HepG2 (cell line): ENCODE measurements around the gene ARL6IP4. TPM values are rescaled to one million over a fixed set of nuclear protein-coding genes. Genes with fewer than 3 reads are reported as not detected.

Experiments used
- ATAC-seq: fragments of 200-7000 bp; cut with Tn5 transposase; 3 replicates; pipeline ENCODE4 v1.9.1; 2020; ENCODE audit warnings: mild to moderate bottlenecking, moderate library complexity
- BruUV-seq: library from RNA; stranded (reverse); fragments of 400-500 nt; replicated peaks from 2 replicates; lab custom pipeline; 2021; lab: Mats Ljungman, UMichigan
- CTCF ChIA-PET: fragments of 300-600 bp; formaldehyde crosslinking; extraction: SDS; loops from one replicate; lab custom pipeline; 2021; ENCODE audit warnings: low total read pairs, inconsistent platforms, low intra/inter-chr PET ratio; lab: Yijun Ruan, JAX
- POLR2A ChIA-PET: fragments of 350-600 bp; sonication (Branson Sonifier 250); formaldehyde crosslinking; loops from one replicate; lab custom pipeline; 2020; ENCODE audit warnings: antibody characterized with exemption, inconsistent platforms; lab: Yijun Ruan, JAX
- DNase-seq: peaks from one replicate; pipeline ENCODE4 v3.0.0-alpha.2; 2015; ENCODE audit warnings: low spot score
- FAIRE-seq: peaks from 3 replicates; lab custom pipeline; 2011; peaks lifted over from hg19 to GRCh38; lab: Jason Lieb, UNC
- H2AFZ ChIP-seq: one replicate; pipeline ENCODE4 v1.6.1; 2011; ENCODE audit warnings: low read length, inconsistent platforms
- H3K27ac ChIP-seq: fragments of 300-600 bp; 3 replicates; pipeline ENCODE4 v1.8.0; 2011; ENCODE audit warnings: mixed run types, mild to moderate bottlenecking, mixed read lengths, low read length, inconsistent platforms; ENCODE audit not compliant: insufficient read depth; ENCODE audit errors: extremely low read length
- H3K27me3 ChIP-seq, 2 experiments: fragments of 200-600 bp in 1 of 2; 2 replicates in 1 of 2; 3 replicates in 1 of 2; pipeline versions ENCODE4 v1.6.0 to v1.8.0; 2011; ENCODE audit warnings: low read length in 2 of 2, mild to moderate bottlenecking in 2 of 2, moderate library complexity in 2 of 2, inconsistent platforms in 1 of 2; ENCODE audit not compliant: insufficient read depth in 2 of 2, control insufficient read depth in 1 of 2
- H3K36me3 ChIP-seq, 2 experiments: fragments of 200-600 bp in 1 of 2; replicated peaks in 1 of 2; 2 replicates in 1 of 2; 3 replicates in 1 of 2; pipeline versions ENCODE4 v1.5.1 to v1.8.0; 2011; ENCODE audit warnings: low read length in 2 of 2, inconsistent platforms in 1 of 2; ENCODE audit not compliant: insufficient read depth in 2 of 2, control insufficient read depth in 1 of 2
- H3K4me1 ChIP-seq: 2 replicates; pipeline ENCODE4 v1.5.1; 2012; ENCODE audit warnings: low read length, inconsistent platforms; ENCODE audit not compliant: insufficient read depth
- H3K4me2 ChIP-seq: 2 replicates; pipeline ENCODE4 v1.6.0; 2011; ENCODE audit warnings: low read depth, low read length, inconsistent platforms
- H3K4me3 ChIP-seq, 3 experiments: fragments of 200-600 bp in 1 of 3; sonication (generic), shearing (Covaris generic) in 1 of 3; replicated peaks in 1 of 3; 2 replicates each; pipeline ENCODE4 v1.5.1; 2011 to 2016; ENCODE audit warnings: low read length in 3 of 3, inconsistent platforms in 2 of 3, low read depth in 2 of 3, mild to moderate bottlenecking in 2 of 3, control low read depth in 1 of 3, mixed read lengths in 1 of 3; ENCODE audit not compliant: insufficient read depth in 1 of 3
- H3K79me2 ChIP-seq: one replicate; pipeline ENCODE4 v1.6.1; 2011; ENCODE audit warnings: low read length, inconsistent platforms; ENCODE audit not compliant: insufficient read depth
- H3K9ac ChIP-seq: 2 replicates; pipeline ENCODE4 v1.6.0; 2011; ENCODE audit warnings: mild to moderate bottlenecking, low read depth, low read length, inconsistent platforms; ENCODE audit not compliant: insufficient read depth
- H3K9me3 ChIP-seq: 2 replicates; pipeline ENCODE4 v1.5.1; 2012; ENCODE audit warnings: mild to moderate bottlenecking, low read length
- H4K20me1 ChIP-seq: 2 replicates; pipeline ENCODE4 v1.6.0; 2011; ENCODE audit warnings: inconsistent platforms, mild to moderate bottlenecking, low read length, moderate library complexity; ENCODE audit not compliant: insufficient read depth
- AKAP8 ChIP-seq: sonication (generic); formaldehyde crosslinking; IDR thresholded peaks from 2 replicates; pipeline ENCODE4 v1.5.1; 2020; ENCODE audit warnings: mild to moderate bottlenecking, missing genetic modification reagents
- DDIT3 ChIP-seq: sonication (generic); formaldehyde crosslinking; IDR thresholded peaks from 2 replicates; pipeline ENCODE4 v1.4.0; 2020; ENCODE audit warnings: mild to moderate bottlenecking, missing genetic modification reagents
- GPN1 ChIP-seq: sonication (generic); formaldehyde crosslinking; IDR thresholded peaks from 2 replicates; pipeline ENCODE4 v1.5.1; 2020; ENCODE audit warnings: missing genetic modification reagents, borderline replicate concordance
- HNF4G ChIP-seq, 2 experiments: sonication (generic) in 1 of 2; formaldehyde crosslinking in 1 of 2; IDR thresholded peaks; 2 replicates each; pipeline versions ENCODE4 v1.4.0 to v1.6.1; 2011 to 2020; ENCODE audit warnings: borderline replicate concordance in 2 of 2, low read depth in 2 of 2, mild to moderate bottlenecking in 2 of 2, low read length in 1 of 2, missing genetic modification reagents in 1 of 2, moderate library complexity in 1 of 2
- HOXA5 ChIP-seq: sonication (generic); formaldehyde crosslinking; IDR thresholded peaks from 2 replicates; pipeline ENCODE4 v1.4.0; 2020; ENCODE audit warnings: missing genetic modification reagents
- MTA1 ChIP-seq: sonication (generic); formaldehyde crosslinking; IDR thresholded peaks from 2 replicates; pipeline ENCODE4 v1.4.0; 2020; ENCODE audit warnings: missing genetic modification reagents, mild to moderate bottlenecking, borderline replicate concordance
- NCOA2 ChIP-seq: sonication (generic); formaldehyde crosslinking; IDR thresholded peaks from 2 replicates; pipeline ENCODE4 v1.8.0; 2022; ENCODE audit warnings: inconsistent platforms
- NFIC ChIP-seq: IDR thresholded peaks from 2 replicates; pipeline ENCODE4 v1.6.1; 2012; ENCODE audit warnings: mild to moderate bottlenecking, low read length, inconsistent platforms
- RFX3 ChIP-seq: IDR thresholded peaks from 2 replicates; pipeline ENCODE4 v1.6.1; 2016; ENCODE audit warnings: missing biosample characterization, missing genetic modification reagents
- SOX5 ChIP-seq: IDR thresholded peaks from 2 replicates; pipeline ENCODE4 v1.6.1; 2016; ENCODE audit warnings: borderline replicate concordance
- THAP7 ChIP-seq: sonication (generic); formaldehyde crosslinking; IDR thresholded peaks from 2 replicates; pipeline ENCODE4 v1.8.1; 2023; ENCODE audit warnings: mild to moderate bottlenecking, missing genetic modification reagents
- ZFP1 ChIP-seq: IDR thresholded peaks from 2 replicates; pipeline ENCODE4 v1.6.1; 2016
- ZMYM3 ChIP-seq: sonication (generic); formaldehyde crosslinking; IDR thresholded peaks from 2 replicates; pipeline ENCODE4 v1.5.1; 2020; ENCODE audit warnings: mild to moderate bottlenecking, missing genetic modification reagents
- ZNF3 ChIP-seq: IDR thresholded peaks from 2 replicates; pipeline ENCODE4 v1.7.0; 2017; ENCODE audit warnings: inconsistent platforms
- ZNF430 ChIP-seq: sonication (generic); formaldehyde crosslinking; IDR thresholded peaks from 2 replicates; pipeline ENCODE4 v1.9.0; 2021; ENCODE audit warnings: mild to moderate bottlenecking, missing genetic modification reagents
- ZSCAN29 ChIP-seq: sonication (generic); formaldehyde crosslinking; conservative IDR thresholded peaks from 2 replicates; pipeline ENCODE4 v1.4.0; 2020; ENCODE audit warnings: mild to moderate bottlenecking, missing genetic modification reagents
- WGBS: methylation state at CpG from one replicate; pipeline ENCODE4 v1.1.6; 2017; ENCODE audit warnings: low lambda C conversion rate; 5-methylcytosine and 5-hydroxymethylcytosine counted together
- in situ Hi-C: cut with HindIII; loops from 2 replicates; pipeline ENCODE4 v1.10.0; 2017; ENCODE audit warnings: low pct_unique_long_range_greater_than_20kb; ENCODE audit not compliant: extremely low pct_ligation_motif_present
- intact Hi-C: fragments of 100-400 bp; cut with micrococcal nuclease; formaldehyde crosslinking; loops from one replicate; pipeline ENCODE4 v1.10.0; 2022; ENCODE audit not compliant: unreplicated experiment
- polyA plus RNA-seq, 8 experiments: library from polyadenylated mRNA; depleted of rRNA in 3 of 8; stranded (reverse) in 7 of 8; unstranded in 1 of 8; fragments of >200 nt; fragmentation: Illumina TruSeq in 4 of 8; extraction: Trizol in 4 of 8; gene quantifications; 2 replicates each; pipeline versions ENCODE4 v1.2.1 to v1.2.3, GENCODE V29; 2011 to 2016; ENCODE audit warnings: low read depth in 4 of 8, missing spikeins in 1 of 8, mixed read lengths in 1 of 8; ENCODE audit not compliant: insufficient read depth in 1 of 8
- total RNA-seq, 5 experiments: library from RNA; depleted of rRNA; stranded (reverse); fragments of >200 nt; fragmentation: Illumina TruSeq; extraction: Trizol; gene quantifications; 2 replicates each; pipeline ENCODE4 v1.2.3, GENCODE V29; 2016; ENCODE audit warnings: low read depth in 1 of 5
- TF ChIP-seq, protein P1 (sequence below): sonication (generic); formaldehyde crosslinking; IDR thresholded peaks from 2 replicates; pipeline ENCODE4 v1.8.1; 2022; ENCODE audit warnings: mild to moderate bottlenecking, missing genetic modification reagents

Gene ARL6IP4
- total and polyA plus RNA-seq, 2 of the 13 experiments (the other 11 are each of a cell fraction or from before 2014, with no cell fraction given) = 155 to 220 TPM

GRCh38 chr12:122937622-122938091 is 42.8 kb upstream of the ARL6IP4 start:
- Histone ChIP-seq H3K79me2 (no peaks in the 10 kb centered on the region), H4K20me1 (no peaks in the 10 kb centered on the region), H3K4me1 (peaks cover 13% of the 10 kb centered on the region), H3K4me3 (no peak overlapping the region), H3K4me2 (no peak overlapping the region), H3K36me3 (no peaks in the 10 kb centered on the region; a peak in 1 of 5 replicates), H2AFZ (no peak overlapping the region), H3K9me3 (no peaks in the 10 kb centered on the region), H3K27ac (no peak overlapping the region), H3K27me3 (no peaks in the 10 kb centered on the region; a peak in 1 of 5 replicates), H3K9ac (no peak overlapping the region)
- TF ChIP-seq HNF4G (IDR thresholded peaks at IDR 0.05; ENCODE audit: borderline replicate concordance, low read depth, low read length) (no peak), HNF4G (CRISPR knock-in tag; IDR thresholded peaks at IDR 0.05; ENCODE audit: borderline replicate concordance, low read depth) (no peak), THAP7 (CRISPR knock-in tag) (no peak), SOX5 (no peak), ZNF3 (CRISPR knock-in tag) (no peak), ZFP1 (CRISPR knock-in tag) (no peak), AKAP8 (CRISPR knock-in tag) (no peak), NFIC (no peak), ZMYM3 (0 out of 2 replicates have a peak, but pooled peaks have one; percentile 27), NCOA2 (CRISPR knock-in tag) (no peak)
- CTCF ChIA-PET = no interaction called here
- ATAC-seq (no peak), FAIRE-seq (no peak), DNase-seq (no peak)
- BruUV-seq = no TSS peak
- intact Hi-C loops = no loop called here
- POLR2A ChIA-PET = no interaction called here
- in situ Hi-C loops = no loop called here
- WGBS = 87% methylated on average over 3 of the region's 3 CpGs

DNA sequence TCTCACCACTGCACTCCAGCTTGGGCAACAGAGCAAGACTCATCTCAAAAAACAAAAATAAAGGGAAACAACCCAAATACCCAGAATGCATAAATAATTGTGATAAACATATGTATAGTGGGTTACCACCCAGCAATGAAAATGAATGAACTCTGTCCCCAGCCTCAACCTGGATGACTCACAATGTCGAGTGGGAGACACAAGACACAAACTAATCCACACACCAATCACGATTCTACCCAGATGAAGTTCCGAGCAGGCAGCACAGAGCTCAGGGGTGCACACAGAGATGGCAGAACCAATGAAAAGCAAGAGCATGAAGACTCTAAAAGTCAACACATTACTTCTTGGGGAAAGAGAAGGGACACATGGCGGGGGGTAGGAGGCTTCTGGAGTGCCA is 41.4 kb upstream of the ARL6IP4 start:
- FAIRE-seq (no peak), ATAC-seq (no peak), DNase-seq (no peak)
- Histone ChIP-seq H3K36me3 (no peaks in the 10 kb centered on the region; a peak in 1 of 5 replicates), H3K4me1 (peaks cover 17% of the 10 kb centered on the region), H3K4me3 (no peak overlapping the region), H3K9me3 (no peaks in the 10 kb centered on the region), H3K9ac (no peak overlapping the region), H4K20me1 (no peaks in the 10 kb centered on the region), H2AFZ (no peak overlapping the region), H3K4me2 (no peak overlapping the region), H3K79me2 (no peaks in the 10 kb centered on the region), H3K27me3 (no peaks in the 10 kb centered on the region; a peak in 1 of 5 replicates), H3K27ac (no peak overlapping the region)
- 86% methylated on average over 4 of the region's 4 CpGs for WGBS
- intact Hi-C loops (no loop called here), in situ Hi-C loops (no loop called here)
- POLR2A ChIA-PET = no interaction called here
- CTCF ChIA-PET = no interaction called here
- no TSS peak for BruUV-seq
- TF ChIP-seq ZNF430 (CRISPR knock-in tag) (no peak), DDIT3 (CRISPR knock-in tag) (no peak), ZSCAN29 (no peak), GPN1 (CRISPR knock-in tag) (no peak), RFX3 (CRISPR knock-in tag) (no peak), HOXA5 (CRISPR knock-in tag) (no peak), MTA1 (no peak)
- TF ChIP-seq, protein P1, sequence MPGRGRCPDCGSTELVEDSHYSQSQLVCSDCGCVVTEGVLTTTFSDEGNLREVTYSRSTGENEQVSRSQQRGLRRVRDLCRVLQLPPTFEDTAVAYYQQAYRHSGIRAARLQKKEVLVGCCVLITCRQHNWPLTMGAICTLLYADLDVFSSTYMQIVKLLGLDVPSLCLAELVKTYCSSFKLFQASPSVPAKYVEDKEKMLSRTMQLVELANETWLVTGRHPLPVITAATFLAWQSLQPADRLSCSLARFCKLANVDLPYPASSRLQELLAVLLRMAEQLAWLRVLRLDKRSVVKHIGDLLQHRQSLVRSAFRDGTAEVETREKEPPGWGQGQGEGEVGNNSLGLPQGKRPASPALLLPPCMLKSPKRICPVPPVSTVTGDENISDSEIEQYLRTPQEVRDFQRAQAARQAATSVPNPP = no peak
